Neural cell (in vitro differentiated cells): ENCODE measurements around the gene NSMCE1. TPM values are rescaled to one million over a fixed set of nuclear protein-coding genes. Genes with fewer than 3 reads are reported as not detected.
"Not testable (repeated sequence)": the region's sequence is repeated elsewhere in the genome, so short reads cannot be mapped to it uniquely, and the experiment has no call there.

Source experiments
- H2AFZ ChIP-seq: fragments of 200-600, 300-800 bp; sonication (generic), shearing (Covaris generic); 2 replicates; pipeline ENCODE4 v1.6.0; 2014; ENCODE audit warnings: low read depth, mild to moderate bottlenecking, antibody characterized with exemption, low read length, moderate library complexity
- H3F3A ChIP-seq: fragments of 200-600 bp; shearing (Covaris generic); 2 replicates; pipeline ENCODE4 v1.6.1; 2016; ENCODE audit warnings: mild to moderate bottlenecking, moderate library complexity, mixed read lengths, antibody characterized with exemption, low read length; ENCODE audit not compliant: insufficient read depth, poor library complexity, severe bottlenecking
- H3K27ac ChIP-seq: fragments of 200-600, 300-800 bp; sonication (generic), shearing (Covaris generic); 2 replicates; pipeline ENCODE4 v1.5.1; 2014; ENCODE audit warnings: mild to moderate bottlenecking, low read length, moderate library complexity
- H3K27me3 ChIP-seq: fragments of 300-800, 200-600 bp; sonication (generic), shearing (Covaris generic); 2 replicates; pipeline ENCODE4 v1.6.0; 2014; ENCODE audit warnings: mild to moderate bottlenecking, low read depth, low read length, moderate library complexity; ENCODE audit not compliant: insufficient read depth
- H3K36me3 ChIP-seq: fragments of 300-800, 200-600 bp; sonication (generic), shearing (Covaris generic); 2 replicates; pipeline ENCODE4 v1.5.1; 2014; ENCODE audit warnings: mild to moderate bottlenecking, antibody characterized with exemption, low read length, moderate library complexity; ENCODE audit not compliant: insufficient read depth
- H3K4me2 ChIP-seq: fragments of 300-800, 200-600 bp; sonication (generic), shearing (Covaris generic); 2 replicates; pipeline ENCODE4 v1.6.0; 2014; ENCODE audit warnings: mild to moderate bottlenecking, low read length
- H3K4me3 ChIP-seq: fragments of 300-800, 200-600 bp; sonication (generic), shearing (Covaris generic); 2 replicates; pipeline ENCODE4 v1.5.1; 2014; ENCODE audit warnings: mild to moderate bottlenecking, low read length, moderate library complexity
- H3K79me2 ChIP-seq: fragments of 200-600 bp; shearing (Covaris generic); replicated peaks from 2 replicates; pipeline ENCODE4 v1.6.0; 2014; ENCODE audit warnings: mild to moderate bottlenecking, low read length, moderate library complexity; ENCODE audit not compliant: insufficient read depth
- H3K9ac ChIP-seq: fragments of 300-800, 200-600 bp; sonication (generic), shearing (Covaris generic); 2 replicates; pipeline ENCODE4 v1.6.1; 2016; ENCODE audit warnings: mild to moderate bottlenecking, low read length, mixed read lengths
- H3K9me2 ChIP-seq: fragments of 200-600 bp; shearing (Covaris generic); 2 replicates; pipeline ENCODE4 v1.6.1; 2016; ENCODE audit warnings: mild to moderate bottlenecking, low read length, mixed read lengths; ENCODE audit not compliant: insufficient read depth
- H3K9me3 ChIP-seq: fragments of 200-600, 300-800 bp; sonication (generic), shearing (Covaris generic); 2 replicates; pipeline ENCODE4 v1.6.1; 2016; ENCODE audit warnings: mild to moderate bottlenecking, mixed run types, low read length, moderate library complexity, mixed read lengths
- H4K20me1 ChIP-seq: fragments of 200-600 bp; shearing (Covaris generic); 2 replicates; pipeline ENCODE4 v1.6.1; 2016; ENCODE audit warnings: mild to moderate bottlenecking, mixed run types; ENCODE audit not compliant: insufficient read depth
- CTCF ChIP-seq: fragments of 450-650 bp; IDR thresholded peaks from 2 replicates; pipeline ENCODE4 v1.5.1; 2014; ENCODE audit warnings: antibody characterized with exemption, mild to moderate bottlenecking, moderate library complexity; ENCODE audit not compliant: poor library complexity, severe bottlenecking
- EP300 ChIP-seq: fragments of 450-650 bp; conservative IDR thresholded peaks from 2 replicates; pipeline ENCODE4 v1.6.1; 2014; ENCODE audit warnings: antibody characterized with exemption, mild to moderate bottlenecking, moderate library complexity; ENCODE audit not compliant: poor library complexity, severe bottlenecking
- EZH2 ChIP-seq: fragments of 200-600, 300-800 bp; shearing (Covaris generic), sonication (generic); IDR thresholded peaks from 2 replicates; pipeline ENCODE4 v1.6.1; 2014; ENCODE audit warnings: antibody characterized with exemption, low read length, borderline replicate concordance, mild to moderate bottlenecking; ENCODE audit not compliant: insufficient read depth, poor library complexity, severe bottlenecking
- MXI1 ChIP-seq: fragments of 450-650 bp; conservative IDR thresholded peaks from 2 replicates; pipeline ENCODE4 v1.6.1; 2014; ENCODE audit warnings: antibody characterized with exemption, mild to moderate bottlenecking; ENCODE audit not compliant: poor library complexity, severe bottlenecking
- POLR2AphosphoS5 ChIP-seq: IDR thresholded peaks from 2 replicates; pipeline ENCODE4 v1.6.1; 2012
- RAD21 ChIP-seq: fragments of 450-650 bp; conservative IDR thresholded peaks from 2 replicates; pipeline ENCODE4 v1.6.1; 2014; ENCODE audit warnings: antibody characterized with exemption, mild to moderate bottlenecking, moderate library complexity
- SMC3 ChIP-seq: fragments of 450-650 bp; conservative IDR thresholded peaks from 2 replicates; pipeline ENCODE4 v1.6.1; 2014; ENCODE audit warnings: antibody characterized with exemption, mild to moderate bottlenecking, moderate library complexity; ENCODE audit not compliant: poor library complexity
- TAF1 ChIP-seq: IDR thresholded peaks from 2 replicates; pipeline ENCODE4 v1.6.1; 2012; ENCODE audit warnings: low read depth
- polyA plus RNA-seq: library from polyadenylated mRNA; depleted of rRNA; stranded (reverse); fragments of >200 nt; gene quantifications from 2 replicates; pipeline ENCODE4 v1.2.3, GENCODE V29; 2014
- TF ChIP-seq, protein P1 (sequence below): IDR thresholded peaks from 2 replicates; pipeline ENCODE4 v1.6.1; 2012; ENCODE audit warnings: borderline replicate concordance

Gene NSMCE1
- polyA plus RNA-seq, 1 donor from 2014 or later = 11.5 TPM

DNA sequence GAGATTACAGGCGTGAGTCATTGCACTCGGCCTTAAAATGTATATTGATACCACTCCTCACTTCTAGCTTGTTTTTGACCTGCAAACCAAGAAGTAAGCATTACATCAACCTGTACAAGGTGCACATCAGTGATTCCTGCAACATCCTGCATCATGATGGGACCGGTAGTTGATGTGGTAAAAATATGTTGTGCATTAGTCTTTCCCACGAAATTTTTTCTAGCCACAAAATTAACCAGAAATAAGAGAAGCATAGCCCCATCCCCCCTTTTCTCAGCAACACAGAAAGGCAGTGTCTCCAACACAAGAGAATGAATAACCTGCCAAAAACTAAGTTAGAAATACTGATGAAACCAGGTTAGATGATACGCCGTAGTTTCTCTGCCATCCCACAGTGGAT is 21.1 kb upstream of the NSMCE1 start:
- no peaks in the 10 kb centered on the region for H3F3A ChIP-seq
- no peak overlapping the region for H2AFZ ChIP-seq
- H3K4me2 ChIP-seq = no peak overlapping the region
- H3K9me2 ChIP-seq = no peaks in the 10 kb centered on the region
- no peaks in the 10 kb centered on the region for H3K36me3 ChIP-seq
- no peaks in the 10 kb centered on the region for H3K79me2 ChIP-seq
- H3K27me3 ChIP-seq = no peaks in the 10 kb centered on the region
- no peaks in the 10 kb centered on the region for H4K20me1 ChIP-seq
- H3K4me3 ChIP-seq = no peak overlapping the region
- H3K9me3 ChIP-seq = no peaks in the 10 kb centered on the region
- no peak overlapping the region for H3K9ac ChIP-seq
- TF ChIP-seq CTCF = no peak
- no peak for TF ChIP-seq TAF1
- TF ChIP-seq, protein P1, sequence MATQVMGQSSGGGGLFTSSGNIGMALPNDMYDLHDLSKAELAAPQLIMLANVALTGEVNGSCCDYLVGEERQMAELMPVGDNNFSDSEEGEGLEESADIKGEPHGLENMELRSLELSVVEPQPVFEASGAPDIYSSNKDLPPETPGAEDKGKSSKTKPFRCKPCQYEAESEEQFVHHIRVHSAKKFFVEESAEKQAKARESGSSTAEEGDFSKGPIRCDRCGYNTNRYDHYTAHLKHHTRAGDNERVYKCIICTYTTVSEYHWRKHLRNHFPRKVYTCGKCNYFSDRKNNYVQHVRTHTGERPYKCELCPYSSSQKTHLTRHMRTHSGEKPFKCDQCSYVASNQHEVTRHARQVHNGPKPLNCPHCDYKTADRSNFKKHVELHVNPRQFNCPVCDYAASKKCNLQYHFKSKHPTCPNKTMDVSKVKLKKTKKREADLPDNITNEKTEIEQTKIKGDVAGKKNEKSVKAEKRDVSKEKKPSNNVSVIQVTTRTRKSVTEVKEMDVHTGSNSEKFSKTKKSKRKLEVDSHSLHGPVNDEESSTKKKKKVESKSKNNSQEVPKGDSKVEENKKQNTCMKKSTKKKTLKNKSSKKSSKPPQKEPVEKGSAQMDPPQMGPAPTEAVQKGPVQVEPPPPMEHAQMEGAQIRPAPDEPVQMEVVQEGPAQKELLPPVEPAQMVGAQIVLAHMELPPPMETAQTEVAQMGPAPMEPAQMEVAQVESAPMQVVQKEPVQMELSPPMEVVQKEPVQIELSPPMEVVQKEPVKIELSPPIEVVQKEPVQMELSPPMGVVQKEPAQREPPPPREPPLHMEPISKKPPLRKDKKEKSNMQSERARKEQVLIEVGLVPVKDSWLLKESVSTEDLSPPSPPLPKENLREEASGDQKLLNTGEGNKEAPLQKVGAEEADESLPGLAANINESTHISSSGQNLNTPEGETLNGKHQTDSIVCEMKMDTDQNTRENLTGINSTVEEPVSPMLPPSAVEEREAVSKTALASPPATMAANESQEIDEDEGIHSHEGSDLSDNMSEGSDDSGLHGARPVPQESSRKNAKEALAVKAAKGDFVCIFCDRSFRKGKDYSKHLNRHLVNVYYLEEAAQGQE = no peak
- no peak for TF ChIP-seq EP300
- TF ChIP-seq EZH2 = no peak
- TF ChIP-seq POLR2AphosphoS5 = no peak
- no peak overlapping the region for H3K27ac ChIP-seq

DNA sequence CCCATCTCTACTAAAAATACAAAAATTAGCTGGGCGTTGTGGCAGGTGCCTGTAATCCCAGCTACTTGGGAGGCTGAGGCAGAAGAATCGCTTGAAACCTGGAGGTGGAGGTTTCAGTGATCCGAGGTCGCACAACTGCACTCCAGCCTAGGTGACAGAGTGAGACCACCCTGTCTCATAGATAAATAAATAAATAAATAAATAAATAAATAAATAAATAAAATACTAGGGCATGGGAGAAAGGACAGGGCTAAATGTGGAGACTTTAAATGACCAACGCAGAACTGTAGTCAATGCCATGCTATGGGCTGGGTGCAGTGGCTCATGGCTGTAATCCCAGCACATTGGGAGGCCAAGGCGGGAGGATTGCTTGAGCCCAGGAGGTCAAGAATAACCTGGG is 19.7 kb upstream of the NSMCE1 start:
- not testable (repeated sequence) for H3K27me3 ChIP-seq, H3K4me3 ChIP-seq, H3K4me2 ChIP-seq, H3F3A ChIP-seq, H4K20me1 ChIP-seq, H3K79me2 ChIP-seq, H3K27ac ChIP-seq, H3K9me3 ChIP-seq, H3K36me3 ChIP-seq, H2AFZ ChIP-seq, H3K9me2 ChIP-seq, H3K9ac ChIP-seq

DNA sequence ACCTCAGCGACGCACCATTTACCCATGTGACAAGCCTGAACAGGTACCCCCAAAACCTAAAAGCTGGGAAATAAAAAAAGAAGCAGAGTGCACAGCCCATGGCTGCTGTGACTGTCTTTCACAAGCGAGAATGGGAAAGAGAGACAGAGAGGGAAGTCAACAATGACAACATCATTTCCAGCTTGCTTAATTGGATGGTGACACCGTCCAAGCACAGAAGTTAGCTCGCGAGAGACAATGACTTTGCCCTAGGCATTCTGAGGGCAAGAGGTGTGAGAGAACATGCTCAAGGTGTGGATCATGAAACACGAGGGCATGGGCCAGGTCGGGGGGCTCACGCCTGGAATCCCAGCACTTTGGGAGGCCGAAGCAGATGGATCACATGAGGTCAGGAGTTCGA is 19.3 kb upstream of the NSMCE1 start:
- H3K36me3 ChIP-seq = no peaks in the 10 kb centered on the region
- no peaks in the 10 kb centered on the region for H3K9me3 ChIP-seq
- no peaks in the 10 kb centered on the region for H3F3A ChIP-seq
- H3K4me2 ChIP-seq = no peak overlapping the region
- TF ChIP-seq, protein P1 = no peak
- no peak for TF ChIP-seq TAF1
- TF ChIP-seq MXI1 = no peak
- TF ChIP-seq RAD21 = no peak
- TF ChIP-seq EP300 = no peak
- TF ChIP-seq SMC3 = no peak
- no peak for TF ChIP-seq POLR2AphosphoS5
- TF ChIP-seq CTCF = no peak
- no peak for TF ChIP-seq EZH2
- no peaks in the 10 kb centered on the region for H3K9me2 ChIP-seq
- no peak overlapping the region for H2AFZ ChIP-seq
- H3K9ac ChIP-seq = no peak overlapping the region
- no peaks in the 10 kb centered on the region for H4K20me1 ChIP-seq
- no peaks in the 10 kb centered on the region for H3K27me3 ChIP-seq
- no peaks in the 10 kb centered on the region for H3K79me2 ChIP-seq
- H3K27ac ChIP-seq = no peak overlapping the region
- no peak overlapping the region for H3K4me3 ChIP-seq
